C4-2B (cell line): ENCODE results near the gene PIWIL1.

Source experiments
- CTCF ChIP-seq: fragments of 450-650 bp; conservative IDR thresholded peaks from 2 replicates; pipeline ENCODE4 v1.5.1; 2017; ENCODE audit warnings: mild to moderate bottlenecking
- ZFX ChIP-seq: fragments of 450-650 bp; IDR thresholded peaks from 2 replicates; pipeline ENCODE4 v1.6.1; 2017

- TF ChIP-seq CTCF (no peak), ZFX (no peak)
These were observed 60.6 kb downstream of the PIWIL1 start for GRCh38 chr12:130398100-130398848.
